Duodenal mucosa (tissue), 2 donors: ENCODE results near the gene CNTFR.
"Not testable (repeated sequence)": the region's sequence is repeated elsewhere in the genome, so short reads cannot be mapped to it uniquely, and the experiment has no call there.

ENCODE experiments used
- H3K27ac ChIP-seq: one replicate; pipeline ENCODE4 v1.7.0; 2013; ENCODE audit warnings: low read depth, low read length
- H3K27me3 ChIP-seq, 2 donors: one replicate each; pipeline ENCODE4 v1.7.0; 2013; ENCODE audit warnings: low read length in 2 of 2, control low read depth in 1 of 2; ENCODE audit not compliant: insufficient read depth in 2 of 2, control insufficient read depth in 1 of 2
- H3K36me3 ChIP-seq, 2 donors: one replicate each; pipeline ENCODE4 v1.7.0; 2013; ENCODE audit warnings: low read length in 2 of 2, control low read depth in 1 of 2; ENCODE audit not compliant: insufficient read depth in 2 of 2, control insufficient read depth in 1 of 2
- H3K4me1 ChIP-seq, 2 donors: one replicate each; pipeline ENCODE4 v1.7.0; 2013; ENCODE audit warnings: low read length in 2 of 2, control low read depth in 1 of 2; ENCODE audit not compliant: insufficient read depth in 2 of 2, control insufficient read depth in 1 of 2
- H3K4me3 ChIP-seq, 2 donors: one replicate each; pipeline ENCODE4 v1.7.0; 2013; ENCODE audit warnings: low read length in 2 of 2, low read depth in 1 of 2
- H3K9ac ChIP-seq, 2 donors: one replicate each; pipeline ENCODE4 v1.7.0; 2013; ENCODE audit warnings: low read length in 2 of 2, low read depth in 1 of 2
- H3K9me3 ChIP-seq, 2 donors: one replicate each; pipeline ENCODE4 v1.7.0; 2013; ENCODE audit warnings: low read length in 2 of 2, control low read depth in 1 of 2; ENCODE audit not compliant: control insufficient read depth in 1 of 2

The CNTFR gene, protein sequence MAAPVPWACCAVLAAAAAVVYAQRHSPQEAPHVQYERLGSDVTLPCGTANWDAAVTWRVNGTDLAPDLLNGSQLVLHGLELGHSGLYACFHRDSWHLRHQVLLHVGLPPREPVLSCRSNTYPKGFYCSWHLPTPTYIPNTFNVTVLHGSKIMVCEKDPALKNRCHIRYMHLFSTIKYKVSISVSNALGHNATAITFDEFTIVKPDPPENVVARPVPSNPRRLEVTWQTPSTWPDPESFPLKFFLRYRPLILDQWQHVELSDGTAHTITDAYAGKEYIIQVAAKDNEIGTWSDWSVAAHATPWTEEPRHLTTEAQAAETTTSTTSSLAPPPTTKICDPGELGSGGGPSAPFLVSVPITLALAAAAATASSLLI

DNA sequence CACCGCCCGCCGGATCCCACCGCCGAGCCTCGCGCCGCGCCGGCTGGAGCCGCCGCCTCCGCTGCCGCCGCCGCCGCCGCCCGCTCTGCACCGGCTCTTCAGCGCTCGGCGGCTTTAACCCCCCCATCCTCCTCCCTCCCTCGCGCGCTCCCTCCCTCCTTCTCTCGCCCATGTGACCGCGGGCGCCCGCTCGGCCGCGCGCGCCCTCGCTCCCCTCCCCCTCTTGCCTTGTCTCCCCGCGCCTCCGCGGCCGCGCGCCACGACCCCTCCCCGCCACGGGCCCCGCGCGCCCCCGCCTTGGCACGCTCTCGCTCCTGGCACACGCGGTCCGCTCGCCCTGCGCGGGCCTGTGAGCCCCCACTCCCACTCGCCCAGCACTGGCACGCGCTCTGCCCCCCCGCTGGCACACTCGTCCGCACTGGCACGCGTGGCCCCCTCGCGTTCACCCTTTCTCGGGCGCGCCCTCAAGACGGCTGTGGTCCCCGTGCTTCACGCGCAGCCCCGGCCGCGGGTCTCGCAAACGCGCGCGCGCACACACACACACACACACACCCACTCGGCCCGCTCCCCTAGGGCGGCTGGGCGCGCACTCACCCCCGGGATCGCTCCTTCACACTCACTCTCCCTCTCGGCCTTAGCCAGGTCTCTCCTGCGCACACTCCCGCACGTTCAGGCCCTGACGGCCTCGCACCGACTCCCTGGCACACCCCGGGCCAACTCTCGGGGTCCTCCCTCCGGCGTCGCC is at the start of gene CNTFR:
Gene CNTFR (minus strand): TSS at position 89 of the 745 bp plus-strand sequence. CDS start 20,743 bp downstream, outside the sequence.
- Histone ChIP-seq H3K9me3 (no peaks in the 10 kb centered on the region), H3K27me3 (peaks cover 65 to 71% of the 10 kb centered on the region in 2 donors), H3K27ac (no peak within 1 kb of the TSS), H3K36me3 (no peaks in the 10 kb centered on the region), H3K9ac (no peak within 1 kb of the TSS), H3K4me3 (peak within 1 kb of the TSS; percentile 50 to 66), H3K4me1 (peaks cover 26 to 37% of the 10 kb centered on the region in 2 donors)

DNA sequence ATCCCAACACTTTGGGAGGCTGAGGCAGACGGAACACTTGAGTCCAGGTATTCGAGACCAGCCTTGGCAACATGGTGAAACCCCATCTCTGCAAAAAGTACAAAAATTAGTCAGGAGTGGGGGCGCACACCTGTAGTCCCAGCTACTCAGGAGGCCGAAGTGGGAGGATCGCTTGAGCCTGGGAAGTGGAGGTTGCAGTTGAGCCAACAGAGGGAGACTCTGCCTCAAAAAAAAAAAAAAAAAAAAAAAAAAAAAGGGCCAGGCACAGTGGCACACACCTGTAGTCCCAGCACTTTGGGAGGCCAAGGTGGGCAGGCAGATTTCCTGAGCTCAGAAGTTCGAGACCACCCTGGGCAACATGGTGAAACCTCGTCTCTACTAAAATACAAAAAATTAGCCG is 49.8 kb upstream of the CNTFR start:
- not testable (repeated sequence) for H3K9ac ChIP-seq, H3K27me3 ChIP-seq, H3K4me3 ChIP-seq, H3K27ac ChIP-seq, H3K9me3 ChIP-seq
- Histone ChIP-seq H3K36me3 (peaks cover 4 to 15% of the 10 kb centered on the region in 2 donors), H3K4me1 (peaks cover 18 to 31% of the 10 kb centered on the region in 2 donors)

DNA sequence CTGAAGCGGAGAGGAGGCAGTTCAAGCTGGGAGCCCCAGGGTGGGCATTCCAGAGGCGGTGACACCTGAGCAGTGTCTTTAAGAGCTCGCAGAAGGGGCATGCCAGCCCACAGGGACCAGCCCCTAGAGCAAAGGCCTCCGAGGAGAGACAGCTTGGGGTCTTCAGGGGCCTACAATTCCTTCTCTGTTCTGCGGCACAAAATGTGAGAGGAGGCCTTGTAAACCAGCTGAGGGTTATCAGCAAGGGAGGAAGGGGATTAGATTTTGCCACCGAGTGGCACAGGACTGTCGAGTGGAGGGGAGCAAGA is 48.6 kb upstream of the CNTFR start:
- Histone ChIP-seq H3K4me1 (peaks cover 21 to 31% of the 10 kb centered on the region in 2 donors), H3K27ac (peak overlapping the region; percentile 72), H3K36me3 (peaks cover 4 to 15% of the 10 kb centered on the region in 2 donors)

DNA sequence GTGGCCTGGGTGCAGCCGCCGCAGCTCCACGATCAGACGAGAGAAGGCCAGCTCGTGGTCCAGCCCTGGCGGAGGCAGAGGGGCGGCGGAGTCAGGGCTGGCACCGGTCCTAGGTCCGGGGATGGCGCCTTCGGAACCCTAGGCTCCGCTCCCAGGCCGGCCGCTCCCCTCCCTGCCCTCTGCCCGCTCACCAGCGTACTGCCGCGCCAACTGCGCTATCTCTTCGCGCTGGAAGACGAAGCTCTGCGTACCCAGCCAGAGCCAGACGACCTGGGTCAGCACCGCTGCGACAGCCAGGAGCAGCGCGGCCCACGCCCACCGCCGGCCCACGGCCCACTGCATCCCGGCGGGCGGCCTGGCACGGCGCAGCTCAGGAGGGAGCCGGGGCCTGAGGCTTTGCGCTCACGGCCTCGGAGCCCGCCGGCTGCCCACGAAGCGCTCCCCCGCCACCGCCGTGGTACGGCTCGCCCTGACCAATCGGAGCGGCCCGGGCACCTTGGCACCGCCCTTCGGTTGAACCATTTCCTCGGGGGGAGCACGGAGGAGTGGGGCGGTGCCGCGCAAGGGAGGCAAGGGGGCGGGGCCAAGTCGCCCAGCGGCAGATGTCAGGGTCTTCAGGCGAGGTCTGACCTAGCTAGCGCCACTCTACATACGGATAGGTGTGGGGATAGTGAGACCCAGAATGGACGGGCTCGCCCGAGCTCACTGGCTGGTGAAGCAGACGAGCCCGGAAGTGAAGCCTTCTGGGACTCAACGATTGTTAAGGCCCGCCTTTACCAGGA is 48.0 kb upstream of the CNTFR start, which contains the start of gene SIGMAR1:
Gene SIGMAR1 (minus strand): TSS at position 432 of the 782 bp plus-strand sequence. CDS start 90 bp downstream, at position 342.
- Histone ChIP-seq H3K4me1 (peaks cover 21 to 31% of the 10 kb centered on the region in 2 donors), H3K4me3 (peak within 1 kb of the TSS; percentile 76 to 90), H3K27me3 (no peaks in the 10 kb centered on the region), H3K36me3 (peaks cover 4 to 15% of the 10 kb centered on the region in 2 donors), H3K9me3 (no peaks in the 10 kb centered on the region), H3K9ac (peak within 1 kb of the TSS; percentile 89 to 94), H3K27ac (peak within 1 kb of the TSS; percentile 72)

More for the DNA sequence above, 48.6 kb upstream of the CNTFR start:
- Histone ChIP-seq H3K9me3 (no peaks in the 10 kb centered on the region), H3K9ac (peak overlapping the region; percentile 89 to 94), H3K27me3 (no peaks in the 10 kb centered on the region), H3K4me3 (peak overlapping the region; percentile 76 to 90)

DNA sequence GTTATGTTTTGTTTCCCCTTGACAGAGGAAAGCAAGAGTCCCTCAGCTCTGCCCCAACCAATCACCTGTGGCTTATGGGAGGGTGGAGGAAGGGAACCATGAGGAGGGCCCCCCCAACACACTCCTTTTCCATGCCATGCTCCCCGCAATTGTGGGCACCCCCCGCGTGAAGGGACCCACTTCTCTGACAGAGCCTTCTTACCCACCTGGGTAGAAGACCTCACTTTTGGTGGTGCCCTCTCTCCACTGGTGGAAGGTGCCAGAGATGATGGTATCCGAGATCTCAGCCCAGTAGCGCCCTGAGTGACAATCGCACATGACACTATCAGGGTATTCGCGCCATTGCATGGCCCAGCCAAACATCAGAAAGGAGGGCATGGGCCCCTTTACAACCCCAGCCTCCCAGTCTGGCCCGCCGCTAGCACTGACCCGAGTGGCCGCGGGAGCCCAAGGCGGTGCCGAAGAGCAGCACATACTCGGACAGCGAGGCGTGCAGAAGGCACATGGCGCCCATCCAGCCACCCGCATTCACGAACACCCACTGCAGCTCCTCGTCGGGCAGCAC is 47.3 kb upstream of the CNTFR start:
- Histone ChIP-seq H3K27ac (peak overlapping the region; percentile 72), H3K9me3 (no peaks in the 10 kb centered on the region), H3K27me3 (no peaks in the 10 kb centered on the region), H3K4me1 (peaks cover 21 to 31% of the 10 kb centered on the region in 2 donors), H3K9ac (peak overlapping the region; percentile 89 to 94), H3K36me3 (peaks cover 4 to 15% of the 10 kb centered on the region in 2 donors), H3K4me3 (peak overlapping the region; percentile 76 to 90)

DNA sequence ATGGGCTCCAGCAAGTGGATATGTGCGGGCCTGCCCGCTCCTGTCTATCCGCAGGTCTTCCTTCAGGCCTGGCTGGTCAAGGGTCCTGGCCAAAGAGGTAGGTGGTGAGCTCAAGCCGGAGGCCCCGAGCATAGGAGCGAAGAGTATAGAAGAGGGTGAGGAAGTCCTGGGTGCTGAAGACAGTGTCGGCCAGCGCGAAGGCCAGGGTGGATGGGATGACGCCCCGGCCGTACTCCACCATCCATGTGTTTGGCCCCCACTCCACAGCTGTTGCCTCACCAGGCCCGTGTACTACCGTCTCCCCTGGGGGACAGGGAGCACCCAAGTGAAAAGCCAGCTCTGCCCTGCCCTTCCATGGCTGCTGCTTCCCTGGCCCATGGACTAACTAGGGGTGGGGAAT is 46.0 kb upstream of the CNTFR start:
- Histone ChIP-seq H3K36me3 (peaks cover 4 to 15% of the 10 kb centered on the region in 2 donors), H3K9ac (peak overlapping the region in 1 of 2 donors; percentile 10), H3K27me3 (peaks cover 0 to 3% of the 10 kb centered on the region in 2 donors), H3K9me3 (no peaks in the 10 kb centered on the region), H3K4me3 (no peak overlapping the region), H3K4me1 (peaks cover 26 to 32% of the 10 kb centered on the region in 2 donors), H3K27ac (no peak overlapping the region)

DNA sequence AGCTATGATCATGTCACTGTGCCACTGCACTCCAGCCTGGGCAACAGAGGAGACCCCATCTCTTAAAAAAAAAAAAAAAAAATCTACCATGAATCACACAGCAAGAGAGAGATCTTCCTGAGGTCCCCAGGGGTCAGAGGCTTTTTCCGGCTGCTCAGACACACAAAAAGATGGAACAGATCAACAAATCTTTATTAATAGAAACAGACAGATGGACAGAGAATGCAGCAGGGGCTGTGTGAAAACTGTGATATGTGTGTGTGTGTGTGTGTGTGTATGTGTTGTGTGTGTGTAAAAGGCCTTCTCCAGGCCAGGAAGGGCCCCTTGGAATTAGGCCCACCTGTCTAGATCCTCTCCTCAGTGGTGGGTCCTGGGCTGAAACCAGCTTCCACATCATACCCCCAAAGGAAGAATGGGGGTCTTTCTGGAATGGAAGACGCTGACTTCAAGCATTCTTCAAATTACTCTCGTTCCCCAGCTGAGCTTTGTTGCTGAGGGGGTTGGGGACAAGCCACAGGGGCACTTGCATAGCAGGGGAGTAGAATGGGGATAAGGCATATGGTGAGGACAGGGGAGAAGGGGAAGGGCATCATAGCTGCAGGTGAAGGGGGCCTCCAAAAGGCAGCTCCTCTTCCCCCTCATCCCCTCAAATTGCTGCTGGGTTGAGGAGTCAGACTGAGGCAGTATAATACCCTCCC is 45.2 kb upstream of the CNTFR start:
- no peak overlapping the region for H3K4me3 ChIP-seq
- no peak overlapping the region for H3K27ac ChIP-seq
- H3K36me3 ChIP-seq: peaks cover 4 to 15% of the 10 kb centered on the region in 2 donors
- no peak overlapping the region for H3K9ac ChIP-seq
- peaks cover 0 to 3% of the 10 kb centered on the region in 2 donors for H3K27me3 ChIP-seq
- H3K9me3 ChIP-seq: no peaks in the 10 kb centered on the region
- H3K4me1 ChIP-seq: peaks cover 32 to 39% of the 10 kb centered on the region in 2 donors

DNA sequence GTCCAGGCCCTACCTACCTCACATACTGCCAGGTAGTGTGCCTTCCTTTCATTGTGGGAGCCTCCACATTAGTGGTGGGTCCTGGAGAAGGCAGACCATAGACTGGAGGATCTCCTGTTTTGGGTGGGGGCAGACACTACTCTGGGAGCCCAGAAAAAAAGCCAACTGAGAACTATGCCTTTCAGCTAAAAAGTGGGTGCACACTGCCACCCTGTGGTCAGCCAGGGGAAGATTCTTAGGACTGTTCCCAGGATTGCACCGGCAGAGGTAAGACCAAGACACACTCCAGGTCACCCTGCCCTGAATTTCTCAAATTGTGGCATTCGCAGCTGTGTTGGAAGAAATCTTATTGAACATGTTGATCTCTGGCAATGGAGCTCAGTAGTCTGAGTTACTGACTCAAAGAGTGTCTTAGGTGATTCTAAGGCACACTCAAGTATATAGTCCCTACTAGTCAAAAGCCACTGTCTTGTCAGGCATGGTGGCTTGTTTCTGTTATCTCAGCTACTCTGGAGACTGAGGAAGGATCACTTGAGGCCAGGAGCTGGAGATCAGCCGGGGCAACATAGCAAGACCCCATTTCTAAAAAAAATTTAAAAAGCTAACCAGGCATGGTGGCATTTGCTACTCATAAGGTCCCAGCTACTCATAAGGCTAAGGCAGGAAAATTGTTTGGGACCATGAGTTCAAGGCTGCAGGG is 44.5 kb upstream of the CNTFR start:
- Histone ChIP-seq H3K9ac (no peak overlapping the region), H3K4me3 (no peak overlapping the region), H3K27me3 (peaks cover 5 to 9% of the 10 kb centered on the region in 2 donors), H3K27ac (no peak overlapping the region), H3K9me3 (no peaks in the 10 kb centered on the region), H3K4me1 (peaks cover 32 to 44% of the 10 kb centered on the region in 2 donors), H3K36me3 (peaks cover 4 to 15% of the 10 kb centered on the region in 2 donors)

DNA sequence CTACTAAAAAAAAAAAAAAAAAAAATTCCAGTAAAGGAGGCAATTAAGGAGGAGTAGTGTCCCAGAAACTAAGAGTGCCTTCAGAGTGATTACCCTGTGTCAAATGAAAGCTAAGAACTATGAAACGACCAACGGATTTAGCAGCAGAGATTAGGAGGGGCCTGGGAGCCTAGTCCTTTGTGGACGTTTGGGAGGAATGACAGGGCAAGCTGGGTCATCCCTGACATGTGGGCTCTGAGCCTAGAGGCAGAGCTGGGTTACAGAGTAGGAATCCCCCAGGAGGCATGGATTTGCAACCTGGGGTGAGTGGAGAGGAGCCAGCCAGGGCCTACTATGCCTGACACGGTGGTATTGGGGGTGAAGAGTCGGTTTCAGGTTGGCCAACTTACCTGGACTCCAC is 43.6 kb upstream of the CNTFR start:
- H3K36me3 ChIP-seq: peaks cover 4 to 15% of the 10 kb centered on the region in 2 donors
- no peak overlapping the region for H3K9ac ChIP-seq
- no peaks in the 10 kb centered on the region for H3K9me3 ChIP-seq
- H3K4me3 ChIP-seq: no peak overlapping the region
- H3K27ac ChIP-seq: no peak overlapping the region
- H3K4me1 ChIP-seq: peaks cover 30 to 41% of the 10 kb centered on the region in 2 donors
- H3K27me3 ChIP-seq: peaks cover 10 to 15% of the 10 kb centered on the region in 2 donors
